Cardiac fibroblast (primary cell): ENCODE data around the gene SELENOM.
A peak's percentile ranks its signal among the peaks of the same experiment; 100 is the strongest.

Experiments
- DNase-seq, 2 donors: peaks; one replicate each; pipeline versions ENCODE4 v3.0.0 to v3.0.0-alpha.2; 2010; ENCODE audit warnings: low read depth in 2 of 2
- H3K4me3 ChIP-seq, 2 donors: replicated peaks in 1 of 2; 1 replicate in 1 of 2; 2 replicates in 1 of 2; pipeline ENCODE4 v1.5.1; 2011; ENCODE audit warnings: low read depth in 2 of 2, low read length in 2 of 2, mild to moderate bottlenecking in 2 of 2, moderate library complexity in 1 of 2
- CTCF ChIP-seq: IDR thresholded peaks from one replicate; pipeline ENCODE4 v1.5.1; 2011; ENCODE audit warnings: low read depth, mild to moderate bottlenecking, low read length, inconsistent platforms

Gene SELENOM

GRCh38 chr22:31083923-31084810 is 23.2 kb downstream of the SELENOM start:
- peak overlapping the region; percentile 75 to 90 for H3K4me3 ChIP-seq
- no peak for DNase-seq
- TF ChIP-seq CTCF = no peak

GRCh38 chr22:31083377-31083768 is 24.0 kb downstream of the SELENOM start:
- H3K4me3 ChIP-seq = peak overlapping the region in 1 of 2 donors; percentile 90
- no peak for TF ChIP-seq CTCF
- no peak for DNase-seq

GRCh38 chr22:31082606-31083376 is 24.6 kb downstream of the SELENOM start:
- peak; percentile 79 to 84 for DNase-seq
- TF ChIP-seq CTCF = peak; percentile 71
- H3K4me3 ChIP-seq = peak overlapping the region; percentile 82 to 90

- peak overlapping the region; percentile 82 to 90 for H3K4me3 ChIP-seq
- peak; percentile 42 to 75 for DNase-seq
- no peak for TF ChIP-seq CTCF
Observed at GRCh38 chr22:31081963-31082605, 25.3 kb downstream of the SELENOM start.

- DNase-seq = peak; percentile 90
Observed at GRCh38 chr22:31080848-31081649, 26.3 kb downstream of the SELENOM start, which contains the start of gene SMTN. SMTN (plus strand) TSS chr22:31081318; CDS start chr22:31083259, 1,941 bp downstream.

More at GRCh38 chr22:31080848-31081649, 26.3 kb downstream of the SELENOM start, which contains the start of gene SMTN:
- peak within 1 kb of the TSS; percentile 82 to 90 for H3K4me3 ChIP-seq
- no peak for TF ChIP-seq CTCF
